Epithelial cell of esophagus (primary cell): Measurements from ENCODE around the gene GABRQ.

Experiments used
- DNase-seq: peaks from one replicate; pipeline ENCODE4 v3.0.0; 2010; ENCODE audit warnings: low read depth
- H3K4me3 ChIP-seq: 2 replicates; pipeline ENCODE4 v1.5.1; 2011; ENCODE audit warnings: mild to moderate bottlenecking, low read length, control low read depth
- CTCF ChIP-seq: IDR thresholded peaks from 2 replicates; pipeline ENCODE4 v1.5.1; 2011; ENCODE audit warnings: low read depth, mild to moderate bottlenecking, low read length, control low read depth, inconsistent platforms; ENCODE audit not compliant: insufficient read depth; ENCODE audit errors: missing control alignments

Gene GABRQ

DNA sequence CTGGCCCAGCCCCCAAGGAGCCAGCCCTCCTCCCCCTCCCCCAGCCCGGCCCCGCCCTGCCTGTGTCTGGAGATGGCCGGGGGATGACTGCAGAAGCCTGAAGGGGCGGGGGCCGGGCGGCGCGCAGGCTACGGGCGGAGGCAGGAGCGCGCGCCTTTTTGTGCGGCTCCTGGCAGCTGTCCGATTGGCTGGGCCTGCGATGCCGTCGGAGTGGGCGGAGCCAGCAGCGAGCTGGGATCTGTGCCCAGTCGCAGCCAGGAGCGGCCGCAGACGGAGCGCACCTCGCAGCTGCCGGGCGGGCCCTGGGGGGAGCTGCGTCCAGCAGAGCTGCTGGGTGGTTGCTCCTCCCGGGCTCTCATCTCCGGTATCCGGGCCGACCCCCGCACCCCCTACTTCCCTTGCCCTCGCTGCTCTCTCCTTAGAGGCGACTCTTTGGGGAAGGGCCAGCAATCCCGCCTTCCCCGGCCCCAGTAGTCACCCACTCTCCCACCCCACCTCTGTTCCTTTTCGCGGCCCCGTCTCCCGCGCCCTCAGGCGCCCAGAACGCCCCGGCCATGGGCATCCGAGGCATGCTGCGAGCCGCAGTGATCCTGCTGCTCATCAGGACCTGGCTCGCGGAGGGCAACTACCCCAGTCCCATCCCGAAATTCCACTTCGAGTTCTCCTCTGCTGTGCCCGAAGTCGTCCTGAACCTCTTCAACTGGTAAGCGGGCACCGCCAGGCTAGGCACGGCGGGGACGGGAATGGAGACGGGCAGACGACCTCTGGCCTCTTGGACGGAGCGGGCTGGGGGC is at the start of gene GABRQ:
Gene GABRQ (plus strand): TSS at position 247 of the 794 bp plus-strand sequence. CDS start 308 bp downstream, at position 555.
- H3K4me3 ChIP-seq, result no peak within 1 kb of the TSS
- no peak for TF ChIP-seq CTCF
- peak; percentile 9 for DNase-seq

DNA sequence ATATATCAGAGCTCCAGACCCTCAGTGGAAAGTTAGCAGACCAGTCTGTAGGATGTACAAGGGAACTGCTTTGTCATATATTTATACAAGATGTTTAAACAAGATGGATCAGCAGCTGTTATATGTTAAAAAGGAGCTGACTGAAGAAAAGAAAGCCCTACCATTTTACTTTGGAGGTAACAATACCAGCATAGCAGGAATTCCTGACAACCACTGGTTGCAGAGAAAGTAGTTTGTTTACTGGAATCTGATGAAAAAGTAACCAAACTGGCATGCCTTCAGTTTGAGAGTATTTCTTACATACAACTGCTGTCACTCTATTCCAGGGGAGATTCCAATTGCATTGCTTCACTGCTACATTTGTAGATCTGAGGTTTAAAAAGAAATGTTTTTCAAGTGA is 49.5 kb upstream of the GABRQ start:
- no peak overlapping the region for H3K4me3 ChIP-seq
- no peak for DNase-seq
- no peak for TF ChIP-seq CTCF

GRCh38 chrX:152600853-152601633 is 36.7 kb upstream of the GABRQ start:
- no peak for TF ChIP-seq CTCF
- no peak overlapping the region for H3K4me3 ChIP-seq
- no peak for DNase-seq

DNA sequence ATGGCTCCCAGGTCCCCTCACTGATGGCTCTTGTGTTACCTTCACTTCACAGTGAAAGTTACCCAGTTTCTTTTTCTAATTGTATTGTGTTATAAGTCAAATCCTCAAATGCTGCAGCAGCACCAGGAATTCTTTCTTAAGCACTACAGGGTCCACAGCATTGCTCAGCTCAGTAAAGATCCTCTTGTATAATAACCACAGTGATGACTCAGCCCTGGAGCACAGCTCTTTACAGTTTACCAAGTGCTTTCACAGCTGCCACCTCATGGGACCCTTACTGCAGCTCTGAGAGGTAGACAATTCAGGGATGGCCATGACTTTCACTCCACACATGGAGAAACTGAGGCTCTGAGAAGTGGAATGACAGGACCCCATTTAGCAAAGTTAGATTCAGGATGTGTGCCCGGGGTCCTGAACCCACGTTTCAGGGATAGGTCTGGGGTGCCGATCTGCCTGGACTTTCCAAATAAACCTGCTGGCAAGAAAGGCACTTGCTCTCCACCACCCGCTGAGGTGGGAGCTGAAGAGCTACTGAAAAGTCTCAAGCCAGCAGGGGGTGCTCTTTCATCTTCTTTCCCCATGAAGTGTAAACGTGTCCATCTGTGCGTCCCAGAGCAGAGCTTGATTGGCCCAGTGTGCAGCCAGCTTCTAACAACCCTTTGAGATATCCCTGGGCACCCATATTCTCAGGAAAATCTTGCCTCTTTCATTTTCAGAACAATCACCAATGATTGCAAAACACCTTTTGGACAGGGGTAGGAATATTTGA is 35.7 kb upstream of the GABRQ start:
- peak; percentile 1 for DNase-seq
- TF ChIP-seq CTCF, result no peak
- no peak overlapping the region for H3K4me3 ChIP-seq

- DNase-seq, result no peak
- no peak for TF ChIP-seq CTCF
- no peak overlapping the region for H3K4me3 ChIP-seq
These were observed 22.9 kb upstream of the GABRQ start for GRCh38 chrX:152614791-152615190.

DNA sequence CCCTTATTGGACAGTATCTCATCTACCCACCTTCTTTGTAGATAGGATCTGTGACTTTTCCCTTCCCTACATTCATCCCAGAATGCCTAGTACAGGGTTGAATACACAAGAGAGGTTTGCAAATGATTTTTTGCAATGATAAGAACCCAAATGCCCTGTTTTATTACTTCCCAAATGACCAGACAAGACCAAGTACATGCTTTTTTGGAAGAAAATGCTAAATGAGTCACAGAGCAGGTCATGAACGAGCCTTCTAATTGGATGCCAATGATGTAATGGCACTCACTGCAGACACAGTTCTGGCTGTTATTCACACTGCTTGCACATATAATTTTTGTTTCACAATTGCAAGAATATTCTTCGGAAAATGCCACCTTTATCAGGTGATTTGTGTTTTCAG is 17.8 kb upstream of the GABRQ start:
- DNase-seq, result peak; percentile 1
- TF ChIP-seq CTCF, result no peak
- no peak overlapping the region for H3K4me3 ChIP-seq
